KOPT-K1 (cell line): ENCODE measurements around the gene DPYSL4.

Experiments
- H3K27ac ChIP-seq: fragments of 200-600 bp; sonication (generic); 2 replicates; pipeline ENCODE4 v1.5.1; 2016; ENCODE audit warnings: antibody characterized with exemption, mild to moderate bottlenecking, low read depth, low read length; ENCODE audit not compliant: poor library complexity, severe bottlenecking
- H3K36me3 ChIP-seq: fragments of 200-600 bp; sonication (generic); 2 replicates; pipeline ENCODE4 v1.5.1; 2017; ENCODE audit warnings: antibody characterized with exemption, mild to moderate bottlenecking, low read length, moderate library complexity; ENCODE audit not compliant: insufficient read depth
- H3K9me3 ChIP-seq: fragments of 200-600 bp; sonication (generic); 2 replicates; pipeline ENCODE4 v1.5.1; 2017; ENCODE audit warnings: antibody characterized with exemption, low read length, mild to moderate bottlenecking; ENCODE audit not compliant: insufficient read depth, poor library complexity, severe bottlenecking

The DPYSL4 gene

GRCh38 chr10:132236161-132236560, 49.4 kb downstream of the DPYSL4 start:
- no peaks in the 10 kb centered on the region for H3K9me3 ChIP-seq
- no peaks in the 10 kb centered on the region for H3K36me3 ChIP-seq
- no peak overlapping the region for H3K27ac ChIP-seq

DNA sequence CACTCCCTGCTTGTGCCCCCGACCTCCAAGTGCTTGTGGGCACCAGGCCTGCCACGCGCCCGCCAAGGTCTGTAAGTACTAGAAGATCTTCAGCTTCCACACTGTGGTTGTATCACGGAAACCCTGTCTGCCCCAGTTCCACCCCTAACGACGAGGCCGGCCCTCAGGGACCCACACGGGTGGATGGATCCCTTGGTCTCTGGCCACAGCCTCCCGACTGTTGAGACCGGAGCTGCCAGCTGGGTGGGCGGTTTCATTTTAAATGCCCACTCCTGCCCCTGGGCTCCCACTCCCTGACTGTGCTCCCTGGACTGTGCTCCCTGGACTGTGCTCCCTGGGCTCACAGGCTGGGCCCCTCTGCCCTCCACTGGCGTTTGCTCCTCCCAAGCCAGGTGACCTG, 50.1 kb downstream of the DPYSL4 start:
- Histone ChIP-seq H3K27ac (no peak overlapping the region), H3K9me3 (no peaks in the 10 kb centered on the region), H3K36me3 (no peaks in the 10 kb centered on the region)

- H3K36me3 ChIP-seq: no peaks in the 10 kb centered on the region
- no peak overlapping the region for H3K27ac ChIP-seq
- no peaks in the 10 kb centered on the region for H3K9me3 ChIP-seq
Observed at GRCh38 chr10:132237396-132237795, 50.6 kb downstream of the DPYSL4 start.

DNA sequence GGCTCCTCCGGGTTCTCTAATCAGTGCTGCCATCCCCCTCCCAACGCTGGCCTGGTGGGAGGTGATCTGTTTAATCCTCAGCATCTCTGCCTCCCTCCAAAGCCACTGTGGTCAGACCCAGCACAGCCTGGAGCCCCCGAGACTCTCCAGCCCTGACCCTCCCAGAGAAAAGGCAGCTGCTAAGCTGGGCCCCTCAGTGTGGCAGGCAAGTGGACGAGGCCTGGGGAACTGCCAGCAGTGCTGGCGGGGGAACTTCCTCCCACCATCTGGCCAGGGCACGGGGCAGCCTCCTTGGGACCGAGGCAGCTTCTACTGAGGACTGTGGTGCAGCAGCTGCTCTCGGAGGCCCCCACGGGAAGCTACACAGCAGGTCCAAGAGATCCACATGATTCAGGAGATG, 51.1 kb downstream of the DPYSL4 start:
- Histone ChIP-seq H3K27ac (no peak overlapping the region), H3K36me3 (no peaks in the 10 kb centered on the region), H3K9me3 (no peaks in the 10 kb centered on the region)

- no peaks in the 10 kb centered on the region for H3K36me3 ChIP-seq
- no peak overlapping the region for H3K27ac ChIP-seq
- no peaks in the 10 kb centered on the region for H3K9me3 ChIP-seq
Observed at GRCh38 chr10:132238371-132239125, 51.8 kb downstream of the DPYSL4 start.

- H3K9me3 ChIP-seq: no peaks in the 10 kb centered on the region
- H3K36me3 ChIP-seq: no peaks in the 10 kb centered on the region
- no peak overlapping the region for H3K27ac ChIP-seq
Observed at GRCh38 chr10:132239126-132240031, 52.6 kb downstream of the DPYSL4 start.

- Histone ChIP-seq H3K27ac (no peak overlapping the region), H3K9me3 (no peaks in the 10 kb centered on the region), H3K36me3 (no peaks in the 10 kb centered on the region)
Observed at GRCh38 chr10:132240156-132240555, 53.4 kb downstream of the DPYSL4 start.

DNA sequence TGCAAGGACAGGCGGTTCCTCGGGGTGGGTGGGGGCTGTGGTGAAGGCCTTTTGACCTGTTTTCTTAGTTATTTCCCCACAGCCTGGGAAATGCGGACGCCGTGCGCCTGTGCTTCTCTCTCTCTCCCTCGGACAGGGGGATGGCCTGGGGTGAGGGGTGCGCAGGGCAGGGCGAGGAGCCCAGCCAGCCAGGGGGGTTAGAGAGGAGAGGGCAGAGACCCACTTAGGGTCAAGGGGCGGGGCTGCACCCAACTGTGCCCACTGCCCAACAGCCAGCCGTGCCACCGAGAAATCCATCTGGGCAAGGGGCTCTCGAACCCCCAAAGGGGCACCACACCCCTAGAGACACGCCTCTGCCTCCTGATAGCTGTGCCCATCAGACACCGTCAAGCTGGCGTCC, 53.8 kb downstream of the DPYSL4 start:
- H3K9me3 ChIP-seq: no peaks in the 10 kb centered on the region
- H3K27ac ChIP-seq: no peak overlapping the region
- H3K36me3 ChIP-seq: no peaks in the 10 kb centered on the region

- Histone ChIP-seq H3K27ac (no peak overlapping the region), H3K9me3 (no peaks in the 10 kb centered on the region), H3K36me3 (no peaks in the 10 kb centered on the region)
Observed at GRCh38 chr10:132241086-132241485, 54.3 kb downstream of the DPYSL4 start.

DNA sequence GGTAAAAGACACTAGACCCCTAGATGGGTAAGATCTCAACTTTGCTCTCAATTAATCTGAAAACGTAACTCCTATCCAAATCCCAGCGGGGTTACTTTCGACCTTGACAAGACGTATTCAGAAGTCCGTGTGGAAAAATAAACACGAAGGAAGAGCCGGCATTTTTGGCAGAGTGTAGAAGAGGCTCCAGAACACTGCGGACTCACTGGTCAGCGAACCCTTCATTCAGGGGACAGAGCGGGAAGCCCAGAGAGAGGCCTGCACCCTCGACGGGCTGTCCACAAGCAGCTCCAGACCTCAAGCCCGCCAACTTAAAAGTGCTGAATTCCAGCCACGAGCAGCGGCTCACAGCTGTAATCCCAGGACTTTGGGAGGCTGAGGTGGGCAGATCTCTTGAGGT, 54.7 kb downstream of the DPYSL4 start:
- H3K9me3 ChIP-seq: no peaks in the 10 kb centered on the region
- no peaks in the 10 kb centered on the region for H3K36me3 ChIP-seq
- no peak overlapping the region for H3K27ac ChIP-seq

- Histone ChIP-seq H3K9me3 (no peaks in the 10 kb centered on the region), H3K36me3 (no peaks in the 10 kb centered on the region), H3K27ac (no peak overlapping the region)
Observed at GRCh38 chr10:132242103-132242840, 55.5 kb downstream of the DPYSL4 start.

GRCh38 chr10:132243141-132243540, 56.4 kb downstream of the DPYSL4 start:
- Histone ChIP-seq H3K36me3 (no peaks in the 10 kb centered on the region), H3K9me3 (no peaks in the 10 kb centered on the region), H3K27ac (no peak overlapping the region)

GRCh38 chr10:132243626-132244025, 56.9 kb downstream of the DPYSL4 start:
- H3K27ac ChIP-seq: no peak overlapping the region
- no peaks in the 10 kb centered on the region for H3K36me3 ChIP-seq
- H3K9me3 ChIP-seq: no peaks in the 10 kb centered on the region

DNA sequence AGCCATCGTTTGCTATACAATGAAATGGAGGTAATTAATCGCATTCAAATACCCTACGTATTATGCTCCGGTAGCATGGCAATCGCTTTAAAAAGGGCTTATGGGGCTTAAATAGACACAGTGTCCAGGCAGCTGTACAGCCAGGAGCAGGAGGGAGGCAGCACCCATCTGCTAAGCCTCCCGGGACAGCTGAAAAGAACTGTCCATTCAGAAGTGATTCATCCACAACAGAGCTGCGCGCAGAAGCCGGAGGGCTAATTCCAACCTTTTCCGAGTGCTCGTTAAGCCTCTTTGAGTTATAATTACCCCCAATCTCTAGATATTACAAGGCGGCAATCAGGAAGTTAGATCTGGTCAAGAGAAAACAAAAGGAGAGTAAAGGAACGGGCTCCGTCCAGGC, 58.3 kb downstream of the DPYSL4 start:
- H3K36me3 ChIP-seq: no peaks in the 10 kb centered on the region
- H3K9me3 ChIP-seq: no peaks in the 10 kb centered on the region
- no peak overlapping the region for H3K27ac ChIP-seq

DNA sequence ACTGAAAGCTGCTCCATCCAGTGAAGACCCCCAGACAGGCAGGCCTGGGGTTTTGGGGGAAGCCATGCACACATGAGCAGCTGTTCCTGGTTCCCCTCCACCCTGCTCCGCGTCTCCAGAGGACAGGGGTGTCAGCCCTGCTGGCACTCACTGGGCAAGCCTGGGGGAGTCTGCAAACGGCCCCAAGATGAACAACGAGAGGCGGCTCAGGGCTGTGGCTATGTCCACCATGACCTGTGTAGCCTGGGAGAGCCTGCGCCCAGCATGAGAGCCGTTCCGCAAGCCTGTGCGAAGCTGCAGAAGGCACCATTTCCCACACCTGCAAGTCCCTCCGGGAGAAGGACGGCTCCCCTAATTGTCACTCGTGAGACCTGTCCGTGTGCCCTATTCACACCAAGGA, 59.5 kb downstream of the DPYSL4 start:
- H3K27ac ChIP-seq: no peak overlapping the region
- no peaks in the 10 kb centered on the region for H3K36me3 ChIP-seq
- no peaks in the 10 kb centered on the region for H3K9me3 ChIP-seq
